ENCODE data around the gene CCND2. TPM values are rescaled to one million over a fixed set of nuclear protein-coding genes. Genes with fewer than 3 reads are reported as not detected.

The CCND2 gene
- total RNA-seq, 2 experiments from 2014 or later: not detected

DNA sequence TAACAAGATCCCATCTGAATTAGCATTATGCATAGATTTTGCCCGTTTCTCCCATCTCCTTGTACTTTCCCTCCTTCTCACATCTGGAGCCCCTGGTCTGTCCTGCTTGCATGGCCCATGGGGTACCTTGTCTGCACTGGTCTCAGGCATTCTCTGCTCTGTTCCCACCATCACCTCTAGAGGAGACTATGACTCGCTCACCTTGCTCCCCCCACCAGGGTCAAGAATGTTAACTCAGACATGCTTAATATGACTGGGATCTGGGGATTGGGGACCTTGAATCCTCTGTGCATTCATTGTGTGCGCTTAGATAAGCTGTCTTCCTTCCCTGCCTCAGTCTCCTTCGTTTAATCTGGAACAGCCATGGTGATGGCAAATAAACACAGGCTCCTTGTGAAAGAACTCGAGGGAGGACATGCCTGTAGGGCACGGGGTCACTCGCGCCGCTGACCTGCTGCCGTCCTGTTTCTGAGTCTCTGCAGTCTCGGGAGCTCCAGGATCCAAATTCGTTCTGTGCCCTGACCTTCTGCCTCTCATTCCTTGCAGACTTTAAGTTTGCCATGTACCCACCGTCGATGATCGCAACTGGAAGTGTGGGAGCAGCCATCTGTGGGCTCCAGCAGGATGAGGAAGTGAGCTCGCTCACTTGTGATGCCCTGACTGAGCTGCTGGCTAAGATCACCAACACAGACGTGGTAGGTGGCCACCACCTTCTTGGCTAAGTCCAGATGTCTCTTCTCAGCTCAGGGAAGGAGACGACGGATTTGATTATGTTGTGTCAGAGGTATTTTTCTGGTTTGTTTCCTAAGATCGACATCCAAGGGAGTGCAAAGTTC, 15.0 kb downstream of the CCND2 start:
- no peaks in the 10 kb centered on the region for H3K36me3 ChIP-seq (ENCODE audit: insufficient read depth, low read length)
- DNase-seq (ENCODE audit: low spot score): no peak

DNA sequence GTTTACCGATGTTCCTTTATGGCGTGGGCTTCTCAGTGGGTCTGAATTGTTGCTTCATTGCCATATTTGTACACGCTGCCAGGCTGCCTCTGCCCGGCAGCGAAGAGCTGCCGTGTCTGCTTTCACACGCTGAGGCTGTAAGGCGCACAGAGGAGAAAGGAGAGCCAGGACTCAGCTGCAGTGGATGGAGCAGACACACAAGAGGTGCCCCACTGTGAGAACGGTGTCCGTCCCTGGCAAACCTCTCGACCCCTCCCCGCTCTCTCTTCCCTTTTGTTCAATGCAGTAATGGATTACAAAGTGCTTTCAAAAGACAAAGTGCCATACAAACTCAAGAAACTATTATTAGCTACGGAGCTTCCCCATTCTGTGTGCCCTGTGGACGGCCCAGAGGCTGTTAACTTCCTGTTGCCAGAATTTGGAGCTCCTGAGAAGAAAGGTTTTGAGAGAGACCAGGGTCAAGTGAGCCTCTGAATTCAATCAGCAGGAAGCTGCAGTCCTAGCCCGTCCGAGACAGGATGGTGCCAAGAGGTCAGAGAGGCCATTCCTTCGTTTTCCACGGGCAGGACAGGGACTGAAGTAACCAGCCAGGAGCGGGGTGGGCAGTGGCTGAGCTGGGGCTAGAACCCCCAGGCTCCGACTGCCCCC, 15.8 kb downstream of the CCND2 start:
- H3K9me2 ChIP-seq (ENCODE audit: insufficient read depth, low read length): no peaks in the 10 kb centered on the region
- no peaks in the 10 kb centered on the region for H3K36me3 ChIP-seq (ENCODE audit: insufficient read depth, low read length)
- CTCF ChIA-PET (ENCODE audit: unreplicated experiment): interaction anchor here (0.5 kb wide), 1 partner anchor 12 kb away, joined by 5 read pairs; no protein-coding TSS in a partner anchor
- no peaks in the 10 kb centered on the region for H3K79me2 ChIP-seq (ENCODE audit: insufficient read depth, low read depth, low read length)
- BruUV-seq (replicated peaks): no TSS peak
- no peak overlapping the region for H3K4me2 ChIP-seq (ENCODE audit: low read length)
- no peak overlapping the region for H3K4me3 ChIP-seq (ENCODE audit: low read depth, low read length, poor library complexity, severe bottlenecking)
- intact Hi-C loops (cut with micrococcal nuclease; ENCODE audit: unreplicated experiment): no loop called here
- H4K20me1 ChIP-seq (ENCODE audit: insufficient read depth, low read length): no peaks in the 10 kb centered on the region
- H3K27ac ChIP-seq (ENCODE audit: low read depth, low read length, poor library complexity, severe bottlenecking): no peak overlapping the region
- TF ChIP-seq, protein P1, sequence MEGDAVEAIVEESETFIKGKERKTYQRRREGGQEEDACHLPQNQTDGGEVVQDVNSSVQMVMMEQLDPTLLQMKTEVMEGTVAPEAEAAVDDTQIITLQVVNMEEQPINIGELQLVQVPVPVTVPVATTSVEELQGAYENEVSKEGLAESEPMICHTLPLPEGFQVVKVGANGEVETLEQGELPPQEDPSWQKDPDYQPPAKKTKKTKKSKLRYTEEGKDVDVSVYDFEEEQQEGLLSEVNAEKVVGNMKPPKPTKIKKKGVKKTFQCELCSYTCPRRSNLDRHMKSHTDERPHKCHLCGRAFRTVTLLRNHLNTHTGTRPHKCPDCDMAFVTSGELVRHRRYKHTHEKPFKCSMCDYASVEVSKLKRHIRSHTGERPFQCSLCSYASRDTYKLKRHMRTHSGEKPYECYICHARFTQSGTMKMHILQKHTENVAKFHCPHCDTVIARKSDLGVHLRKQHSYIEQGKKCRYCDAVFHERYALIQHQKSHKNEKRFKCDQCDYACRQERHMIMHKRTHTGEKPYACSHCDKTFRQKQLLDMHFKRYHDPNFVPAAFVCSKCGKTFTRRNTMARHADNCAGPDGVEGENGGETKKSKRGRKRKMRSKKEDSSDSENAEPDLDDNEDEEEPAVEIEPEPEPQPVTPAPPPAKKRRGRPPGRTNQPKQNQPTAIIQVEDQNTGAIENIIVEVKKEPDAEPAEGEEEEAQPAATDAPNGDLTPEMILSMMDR (conservative IDR thresholded peaks at IDR 0.05; ENCODE audit: low read length): no peak
- TF ChIP-seq EZH2phosphoT487 (IDR thresholded peaks at IDR 0.05; ENCODE audit: borderline replicate concordance, low read depth, low read length): no peak
- no peaks in the 10 kb centered on the region for H3K9me3 ChIP-seq (ENCODE audit: low read length)
- no peak overlapping the region for H2AFZ ChIP-seq (ENCODE audit: low read length)
- POLR2A ChIA-PET: no interaction called here
- H3K4me1 ChIP-seq (ENCODE audit: insufficient read depth, low read length, poor library complexity, severe bottlenecking): no peaks in the 10 kb centered on the region
- no peak for DNase-seq (ENCODE audit: low spot score)

More for the DNA sequence above, 15.0 kb downstream of the CCND2 start:
- H3K4me1 ChIP-seq (ENCODE audit: insufficient read depth, low read length, poor library complexity, severe bottlenecking): no peaks in the 10 kb centered on the region
- H2AFZ ChIP-seq (ENCODE audit: low read length): no peak overlapping the region
- H3K4me3 ChIP-seq (ENCODE audit: low read depth, low read length, poor library complexity, severe bottlenecking): no peak overlapping the region
- no TSS peak for BruUV-seq (replicated peaks)
- H3K79me2 ChIP-seq (ENCODE audit: insufficient read depth, low read depth, low read length): no peaks in the 10 kb centered on the region
- no peaks in the 10 kb centered on the region for H3K9me3 ChIP-seq (ENCODE audit: low read length)
- intact Hi-C loops (cut with micrococcal nuclease; ENCODE audit: unreplicated experiment): no loop called here
- ChIA-PET POLR2A (no interaction called here), CTCF (ENCODE audit: unreplicated experiment) (interaction anchor here (0.5 kb wide), 1 partner anchor 13 kb away, joined by 5 read pairs; no protein-coding TSS in a partner anchor)
- H4K20me1 ChIP-seq (ENCODE audit: insufficient read depth, low read length): no peaks in the 10 kb centered on the region
- no peak overlapping the region for H3K27ac ChIP-seq (ENCODE audit: low read depth, low read length, poor library complexity, severe bottlenecking)
- H3K9me2 ChIP-seq (ENCODE audit: insufficient read depth, low read length): no peaks in the 10 kb centered on the region
- no peak overlapping the region for H3K4me2 ChIP-seq (ENCODE audit: low read length)
- TF ChIP-seq EZH2phosphoT487 (IDR thresholded peaks at IDR 0.05; ENCODE audit: borderline replicate concordance, low read depth, low read length): no peak
- TF ChIP-seq, protein P1 (conservative IDR thresholded peaks at IDR 0.05; ENCODE audit: low read length): no peak

Measured in OCI-LY7 (cell line).